Cardiac muscle cell (in vitro differentiated cells and primary cell): ENCODE measurements around the gene C13orf46. TPM values are rescaled to one million over a fixed set of nuclear protein-coding genes. Genes with fewer than 3 reads are reported as not detected.

Experiments used
- DNase-seq, 2 donors: peaks; one replicate each; pipeline versions ENCODE4 v3.0.0 to v3.0.0-alpha.2; 2010 to 2017; ENCODE audit warnings: low read depth in 1 of 2, low spot score in 1 of 2
- H3K27ac ChIP-seq: fragments of 200-600 bp; sonication (generic); 2 replicates; pipeline ENCODE4 v1.5.1; 2016
- H3K27me3 ChIP-seq: fragments of 200-600 bp; sonication (generic); 2 replicates; pipeline ENCODE4 v1.6.0; 2016; ENCODE audit warnings: control low read depth
- H3K36me3 ChIP-seq: fragments of 200-600 bp; sonication (generic); 2 replicates; pipeline ENCODE4 v1.5.1; 2016; ENCODE audit warnings: control low read depth
- H3K4me1 ChIP-seq: fragments of 200-600 bp; sonication (generic); 2 replicates; pipeline ENCODE4 v1.8.1; 2017; ENCODE audit warnings: low read depth, mild to moderate bottlenecking, mixed run types
- H3K4me3 ChIP-seq: fragments of 200-600 bp; sonication (generic); 2 replicates; pipeline ENCODE4 v1.5.1; 2016; ENCODE audit warnings: mild to moderate bottlenecking
- H3K9me3 ChIP-seq: fragments of 200-600 bp; sonication (generic); 2 replicates; pipeline ENCODE4 v1.5.1; 2017; ENCODE audit warnings: low read depth, mild to moderate bottlenecking, control low read depth
- polyA plus RNA-seq: library from polyadenylated mRNA; unstranded; fragments of >200 nt; fragmentation: Nextera tagmentation; extraction: Ambion mirVana; gene quantifications from 2 replicates; pipeline ENCODE4 v1.2.1, GENCODE V29; 2016
- total RNA-seq: library from RNA; depleted of rRNA; stranded (reverse); fragments of >200 nt; gene quantifications from 2 replicates; pipeline ENCODE4 v1.2.3, GENCODE V29; 2016
- TF ChIP-seq, protein P1 (sequence below): IDR thresholded peaks from 2 replicates; pipeline ENCODE4 v1.5.1; 2012; ENCODE audit warnings: low read depth, mild to moderate bottlenecking, low read length

The C13orf46 gene
- total and polyA plus RNA-seq, 2 experiments from 2014 or later = 0.35 TPM; not detected in 1

GRCh38 chr13:113939129-113939943 is 34.5 kb downstream of the C13orf46 start:
- no peak for DNase-seq
- Histone ChIP-seq H3K27ac (no peak overlapping the region), H3K4me3 (no peak overlapping the region), H3K27me3 (no peaks in the 10 kb centered on the region), H3K36me3 (no peaks in the 10 kb centered on the region), H3K9me3 (no peaks in the 10 kb centered on the region), H3K4me1 (peaks cover 16% of the 10 kb centered on the region)
- TF ChIP-seq, protein P1, sequence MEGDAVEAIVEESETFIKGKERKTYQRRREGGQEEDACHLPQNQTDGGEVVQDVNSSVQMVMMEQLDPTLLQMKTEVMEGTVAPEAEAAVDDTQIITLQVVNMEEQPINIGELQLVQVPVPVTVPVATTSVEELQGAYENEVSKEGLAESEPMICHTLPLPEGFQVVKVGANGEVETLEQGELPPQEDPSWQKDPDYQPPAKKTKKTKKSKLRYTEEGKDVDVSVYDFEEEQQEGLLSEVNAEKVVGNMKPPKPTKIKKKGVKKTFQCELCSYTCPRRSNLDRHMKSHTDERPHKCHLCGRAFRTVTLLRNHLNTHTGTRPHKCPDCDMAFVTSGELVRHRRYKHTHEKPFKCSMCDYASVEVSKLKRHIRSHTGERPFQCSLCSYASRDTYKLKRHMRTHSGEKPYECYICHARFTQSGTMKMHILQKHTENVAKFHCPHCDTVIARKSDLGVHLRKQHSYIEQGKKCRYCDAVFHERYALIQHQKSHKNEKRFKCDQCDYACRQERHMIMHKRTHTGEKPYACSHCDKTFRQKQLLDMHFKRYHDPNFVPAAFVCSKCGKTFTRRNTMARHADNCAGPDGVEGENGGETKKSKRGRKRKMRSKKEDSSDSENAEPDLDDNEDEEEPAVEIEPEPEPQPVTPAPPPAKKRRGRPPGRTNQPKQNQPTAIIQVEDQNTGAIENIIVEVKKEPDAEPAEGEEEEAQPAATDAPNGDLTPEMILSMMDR = no peak

DNA sequence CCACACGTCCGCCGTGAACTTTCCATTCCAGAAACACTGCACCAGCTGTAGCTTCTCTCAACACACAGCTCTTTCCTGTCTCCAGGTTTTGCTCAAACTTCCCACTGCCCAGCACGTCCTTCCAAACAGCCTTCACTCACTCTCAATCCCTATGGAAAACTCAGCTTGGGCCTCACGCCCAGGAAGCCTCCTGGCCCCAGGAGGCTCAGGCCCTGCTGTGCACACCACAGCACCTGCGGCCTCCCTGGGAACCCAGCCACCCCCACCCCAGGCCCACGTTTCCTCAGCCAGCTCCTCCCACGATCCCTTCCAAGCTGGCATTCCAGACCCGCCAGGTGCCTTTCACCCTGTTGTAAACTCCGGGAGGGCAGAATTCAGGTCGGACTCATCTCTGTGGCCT is 35.2 kb downstream of the C13orf46 start:
- peak in 1 of 2 donors; percentile 46 for DNase-seq

GRCh38 chr13:113938246-113938645 is 35.6 kb downstream of the C13orf46 start:
- no peaks in the 10 kb centered on the region for H3K9me3 ChIP-seq
- DNase-seq = peak in 1 of 2 donors; percentile 25
- H3K27ac ChIP-seq = no peak overlapping the region
- H3K4me1 ChIP-seq = peaks cover 9% of the 10 kb centered on the region
- no peaks in the 10 kb centered on the region for H3K36me3 ChIP-seq
- TF ChIP-seq, protein P1 = no peak
- no peak overlapping the region for H3K4me3 ChIP-seq
- no peaks in the 10 kb centered on the region for H3K27me3 ChIP-seq

More for the DNA sequence above, 35.2 kb downstream of the C13orf46 start:
- H3K4me3 ChIP-seq = no peak overlapping the region
- no peaks in the 10 kb centered on the region for H3K9me3 ChIP-seq
- H3K36me3 ChIP-seq = no peaks in the 10 kb centered on the region
- TF ChIP-seq, protein P1 = no peak
- H3K27me3 ChIP-seq = no peaks in the 10 kb centered on the region
- no peak overlapping the region for H3K27ac ChIP-seq
- H3K4me1 ChIP-seq = peaks cover 14% of the 10 kb centered on the region

DNA sequence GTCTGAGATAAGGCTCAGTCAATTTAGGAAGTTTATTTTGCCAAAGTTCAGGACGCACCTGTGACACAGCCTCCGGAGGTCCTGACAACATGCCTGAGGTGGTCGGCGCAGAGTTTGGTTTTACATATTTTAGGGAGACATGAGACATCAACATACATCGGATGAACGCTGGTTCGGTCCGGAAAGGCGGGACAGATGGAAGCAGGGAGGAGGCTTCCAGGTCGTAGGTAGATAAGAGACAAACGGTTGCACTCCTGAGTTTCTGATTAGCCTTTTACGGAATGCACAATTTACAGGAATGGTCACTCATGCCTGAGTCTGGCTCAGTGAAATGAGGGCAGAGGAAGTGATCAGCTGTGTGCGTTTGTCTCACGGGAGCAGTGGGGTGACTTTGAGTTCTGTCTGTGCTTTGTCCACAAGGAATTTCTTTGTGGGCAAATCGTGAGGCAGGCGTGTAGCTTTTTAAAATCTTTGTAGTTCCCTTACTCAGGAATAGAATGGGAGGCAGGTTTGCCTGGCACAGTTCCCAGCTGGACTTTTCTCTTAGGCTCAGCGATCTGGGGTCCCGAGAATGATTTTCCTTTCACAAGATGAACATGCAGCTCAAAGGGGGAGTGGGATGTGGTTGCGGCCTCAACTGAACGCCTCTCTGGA is 36.2 kb downstream of the C13orf46 start:
- no peak overlapping the region for H3K27ac ChIP-seq

DNA sequence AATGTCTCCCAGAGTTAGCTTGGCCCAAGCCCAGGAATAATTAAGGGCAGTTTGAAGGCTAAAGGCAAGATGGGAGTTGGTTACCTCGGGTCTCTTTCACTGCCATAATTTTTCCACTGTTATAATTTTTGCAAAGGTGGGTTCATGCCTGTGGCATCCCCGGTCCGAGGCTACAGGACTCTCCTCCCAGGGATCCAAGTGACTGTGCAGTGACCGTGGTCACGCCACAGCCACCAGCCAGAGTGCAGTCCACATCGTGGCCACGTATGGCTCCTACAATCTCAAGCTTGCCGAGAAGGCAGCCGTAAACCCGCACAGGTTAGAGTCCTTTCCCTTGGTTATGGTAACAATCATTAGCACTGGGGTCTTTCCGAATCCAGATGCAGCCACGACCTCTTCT is 36.8 kb downstream of the C13orf46 start:
- Histone ChIP-seq H3K36me3 (no peaks in the 10 kb centered on the region), H3K4me1 (peaks cover 5% of the 10 kb centered on the region), H3K4me3 (no peak overlapping the region), H3K27me3 (no peaks in the 10 kb centered on the region), H3K27ac (no peak overlapping the region), H3K9me3 (no peaks in the 10 kb centered on the region)
- DNase-seq = no peak
- TF ChIP-seq, protein P1 = no peak

More for the DNA sequence above, 36.2 kb downstream of the C13orf46 start:
- TF ChIP-seq, protein P1 = no peak
- Histone ChIP-seq H3K9me3 (no peaks in the 10 kb centered on the region), H3K36me3 (no peaks in the 10 kb centered on the region), H3K4me3 (no peak overlapping the region), H3K4me1 (peaks cover 5% of the 10 kb centered on the region), H3K27me3 (no peaks in the 10 kb centered on the region)
- DNase-seq = no peak
